Glomerular visceral epithelial cell (primary cell): ENCODE measurements around the gene AMBP.

Experiments
- DNase-seq: peaks from one replicate; pipeline ENCODE4 v3.0.0-alpha.2; 2016; ENCODE audit errors: extremely low spot score

AMBP gene

GRCh38 chr9:114031948-114032840 lies 45.9 kb downstream of the AMBP start:
- DNase-seq: no peak

- no peak for DNase-seq
These were observed 47.0 kb downstream of the AMBP start for GRCh38 chr9:114031037-114031630.

DNA sequence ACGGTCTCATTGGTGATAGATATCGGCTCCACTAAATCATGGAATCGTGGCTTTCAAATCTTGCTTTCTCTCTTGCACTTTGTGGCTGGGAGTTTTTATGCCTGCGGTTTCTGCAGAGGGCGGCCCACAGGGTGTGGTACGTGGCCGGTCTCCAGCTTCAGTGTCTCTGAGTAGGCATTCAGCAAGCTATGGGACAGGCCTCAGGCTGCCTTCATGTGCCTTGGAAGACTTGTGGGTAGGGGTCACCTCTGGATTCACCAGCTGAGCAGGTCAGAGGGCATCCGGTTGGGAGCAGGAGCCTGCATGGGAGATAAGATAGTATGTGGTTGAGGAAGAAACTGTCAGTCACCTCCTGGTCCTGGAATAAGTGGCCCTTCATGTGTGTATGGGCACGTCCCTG lies 47.7 kb downstream of the AMBP start:
- DNase-seq: no peak

DNA sequence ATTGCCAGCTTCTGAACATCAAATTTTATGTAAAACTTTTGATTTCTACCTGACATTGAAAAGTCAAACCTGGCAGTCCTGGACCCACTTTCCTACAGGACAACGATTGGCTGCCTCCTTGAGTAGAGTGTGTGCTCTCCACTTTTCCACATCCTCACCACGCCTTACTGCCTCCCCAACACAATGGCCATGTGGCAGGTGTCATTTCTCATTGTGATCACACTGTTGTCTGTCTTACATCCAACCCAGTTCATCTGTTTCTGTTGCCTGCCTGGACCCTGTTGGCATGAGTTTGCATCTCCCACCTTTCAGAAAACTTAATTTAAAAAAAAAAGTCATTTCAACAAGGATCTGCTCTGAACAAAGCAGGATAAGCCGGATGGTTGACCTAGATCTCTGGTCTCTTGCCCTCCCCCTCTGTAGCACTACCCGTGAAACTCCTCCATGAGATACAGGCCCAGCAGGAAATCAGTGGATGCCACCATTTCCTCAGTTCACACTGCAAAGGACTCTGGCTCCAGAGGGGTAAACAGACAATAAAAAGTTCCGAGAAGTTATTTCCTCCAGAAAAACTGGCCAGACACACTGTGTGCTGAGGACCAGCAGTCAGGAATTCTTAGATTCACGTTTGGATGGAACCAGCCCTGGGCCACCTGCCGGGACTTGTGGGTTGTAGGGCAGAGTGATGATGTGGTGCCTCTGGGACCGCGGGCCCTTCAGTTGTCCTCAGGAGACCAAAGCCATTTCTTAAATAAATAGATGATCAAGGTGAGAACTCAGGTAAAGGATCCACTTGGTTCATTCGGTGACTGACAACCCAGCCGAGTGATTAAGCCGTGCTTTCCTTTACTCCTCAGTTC lies 48.6 kb downstream of the AMBP start:
- no peak for DNase-seq

DNA sequence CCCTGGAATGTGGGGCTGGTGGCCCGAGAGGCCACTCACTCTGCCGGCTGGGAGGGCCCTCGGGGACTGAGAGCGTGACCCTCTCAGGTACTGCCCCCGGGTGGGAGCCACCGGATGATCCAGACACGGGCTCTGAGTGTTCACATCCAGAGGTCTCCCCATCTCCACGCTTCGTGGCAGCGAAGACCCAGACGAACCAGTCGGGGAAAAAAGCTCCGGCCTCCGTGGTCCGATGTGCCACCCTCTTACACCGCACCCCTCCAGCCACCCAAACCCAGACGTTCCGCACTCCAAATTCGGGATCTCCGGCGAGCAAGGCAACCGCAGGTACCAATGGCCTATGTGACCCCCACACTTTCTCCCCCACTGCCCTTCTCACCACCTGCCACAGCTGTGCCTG lies 49.5 kb downstream of the AMBP start:
- no peak for DNase-seq

GRCh38 chr9:114027863-114028465 lies 50.1 kb downstream of the AMBP start:
- DNase-seq: no peak

DNA sequence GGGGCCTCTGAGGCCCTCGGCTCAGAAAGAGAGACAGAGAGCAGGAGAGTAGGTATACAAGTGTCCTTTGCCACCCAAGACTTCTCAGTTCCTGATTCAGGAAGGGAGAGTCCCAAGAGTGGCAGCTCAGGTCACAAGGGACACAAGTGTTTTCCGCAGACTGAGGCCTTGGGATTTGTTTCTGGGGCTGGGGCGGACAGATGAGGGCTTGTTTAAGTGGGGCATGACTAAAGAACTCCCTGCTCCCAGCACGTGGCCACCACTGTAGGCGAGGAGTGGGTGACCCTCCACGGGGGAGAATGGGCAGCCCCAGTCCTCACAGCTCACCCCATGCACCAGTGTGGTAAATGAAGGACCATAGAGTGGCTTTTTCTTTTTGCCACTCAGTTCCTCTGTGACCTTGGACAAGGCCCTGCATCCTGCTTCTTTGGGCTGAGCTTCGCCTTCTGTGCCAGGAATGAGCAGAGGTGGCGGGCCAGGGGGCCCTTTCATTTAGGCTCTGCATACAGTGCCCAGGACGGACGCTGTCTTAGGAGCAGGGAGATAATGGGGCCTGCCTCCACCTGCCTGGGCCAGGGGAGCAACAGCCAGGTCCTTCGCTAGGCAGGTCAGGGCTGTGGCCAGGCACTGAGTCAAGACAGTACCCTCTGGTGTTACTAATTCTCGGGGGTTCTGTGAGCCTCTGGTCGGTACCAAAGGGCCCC lies 50.8 kb downstream of the AMBP start:
- no peak for DNase-seq

GRCh38 chr9:114026335-114026734 lies 51.8 kb downstream of the AMBP start:
- DNase-seq: no peak

DNA sequence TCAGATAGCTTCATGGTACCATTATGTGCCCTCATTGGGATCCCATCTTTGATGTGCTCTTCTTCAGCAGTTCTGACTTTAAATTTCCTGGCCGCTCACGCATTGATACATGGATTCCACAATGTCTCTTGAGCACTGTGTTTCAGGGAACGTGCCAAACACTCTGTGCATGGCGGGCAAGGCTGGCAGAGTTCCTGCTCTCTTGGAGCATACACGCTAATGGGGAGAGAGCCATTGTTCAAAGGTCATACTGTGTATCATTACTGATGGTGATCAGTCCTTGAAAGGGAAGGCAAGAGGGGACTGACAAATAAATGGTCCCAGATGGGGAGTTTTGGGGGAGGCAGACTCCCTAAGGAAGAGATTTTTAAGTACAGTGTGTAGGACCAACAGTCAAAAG lies 52.3 kb downstream of the AMBP start:
- DNase-seq: no peak

- DNase-seq: no peak
These were observed 52.8 kb downstream of the AMBP start for GRCh38 chr9:114025196-114025753.

- no peak for DNase-seq
These were observed 54.1 kb downstream of the AMBP start for GRCh38 chr9:114023961-114024360.

- DNase-seq: no peak
These were observed 56.5 kb downstream of the AMBP start for GRCh38 chr9:114021578-114021977.

- no peak for DNase-seq
These were observed 60.1 kb downstream of the AMBP start for GRCh38 chr9:114017741-114018715.

DNA sequence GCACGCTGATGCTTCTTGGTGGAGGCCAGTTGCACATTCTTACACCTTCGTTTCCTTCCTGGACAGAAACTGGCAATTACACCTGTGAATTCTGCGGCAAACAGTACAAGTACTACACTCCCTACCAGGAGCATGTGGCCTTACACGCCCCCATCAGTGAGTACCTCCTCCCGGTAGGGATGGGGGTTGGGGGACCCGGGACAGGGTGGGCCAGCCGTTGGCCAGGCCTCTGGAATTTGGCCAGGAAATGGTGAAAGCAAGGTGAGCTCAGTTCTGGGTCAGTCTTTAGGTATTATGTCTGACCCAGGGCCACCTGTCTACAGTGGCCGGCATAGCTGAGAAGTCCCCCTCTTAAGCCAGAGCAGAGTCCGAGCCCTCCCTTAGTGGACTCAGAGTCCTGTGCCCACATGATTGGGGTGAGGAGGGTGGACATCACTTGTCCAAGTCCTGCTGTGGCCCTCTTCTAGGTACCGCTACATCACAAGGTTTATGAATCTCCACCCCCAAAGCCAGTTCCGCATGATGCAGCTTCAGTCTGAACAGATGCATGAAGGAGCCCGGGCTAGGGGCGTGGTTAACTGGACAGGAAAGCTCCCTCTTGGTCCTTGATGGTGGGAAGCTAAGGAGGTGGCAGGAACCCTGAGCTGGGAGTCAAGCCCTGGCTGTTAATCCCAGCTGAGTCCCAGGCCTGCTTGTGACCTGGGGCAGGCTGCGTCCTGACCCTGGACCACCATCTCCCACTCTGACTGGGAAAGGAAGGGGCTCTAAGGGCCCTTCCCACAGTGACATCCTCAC lies 61.3 kb downstream of the AMBP start:
- DNase-seq: no peak

GRCh38 chr9:114016101-114016500 lies 62.0 kb downstream of the AMBP start:
- no peak for DNase-seq

- DNase-seq: no peak
These were observed 62.5 kb downstream of the AMBP start for GRCh38 chr9:114015607-114016006.

- DNase-seq: no peak
These were observed 64.1 kb downstream of the AMBP start for GRCh38 chr9:114014044-114014443.

GRCh38 chr9:114012126-114012525 lies 66.0 kb downstream of the AMBP start:
- DNase-seq: no peak

GRCh38 chr9:114011313-114011712 lies 66.8 kb downstream of the AMBP start:
- DNase-seq: no peak
